ENCODE measurements around the gene FANCG. TPM values are rescaled to one million over a fixed set of nuclear protein-coding genes. Genes with fewer than 3 reads are reported as not detected.

Gene FANCG
- total RNA-seq, 1 experiment from 2014 or later: 20.2 TPM

GRCh38 chr9:35115680-35116538 lies 36.2 kb upstream of the FANCG start, which contains the start of gene ATOSB:
Gene ATOSB, minus strand, starts transcription at chr9:35115862. Its CDS starts 7,588 bp downstream, at chr9:35108274.
- peak; percentile 97 for DNase-seq (ENCODE audit: unreplicated experiment)
- ChIA-PET POLR2A (interaction anchor here (0.6 to 8.9 kb wide), 23 partner anchors 13 to 616 kb away, joined by 3 to 97 read pairs (median 4); partner anchors contain the start of genes CCDC107, CREB3, FANCG and PIGO), CTCF (interaction anchor here (0.5 to 4.7 kb wide), 13 partner anchors 21 to 481 kb away, joined by 3 to 36 read pairs (median 4); no protein-coding TSS in a partner anchor)
- H3K27me3 Mint-ChIP-seq (ENCODE audit: insufficient read depth, unreplicated experiment): no peaks in the 10 kb centered on the region
- intact Hi-C loops (cut with micrococcal nuclease): loop anchor here (1.0 to 10.0 kb wide), 6 partner anchors 47 to 489 kb away; partner anchors contain the start of genes TESK1 and UNC13B
- peak within 1 kb of the TSS; percentile 88 for H3K4me3 Mint-ChIP-seq (ENCODE audit: unreplicated experiment)
- H3K27ac Mint-ChIP-seq (ENCODE audit: low read depth, unreplicated experiment): peak within 1 kb of the TSS; percentile 78
- BruUV-seq (replicated peaks): no TSS peak
- no peaks in the 10 kb centered on the region for H3K9me3 Mint-ChIP-seq (ENCODE audit: unreplicated experiment)
- TF ChIP-seq CTCF (IDR thresholded peaks at IDR 0.05; ENCODE audit: unreplicated experiment): no peak
- peaks cover 39% of the 10 kb centered on the region for H3K4me1 Mint-ChIP-seq (ENCODE audit: insufficient read depth, unreplicated experiment)
- peaks cover 5% of the 10 kb centered on the region for H3K36me3 Mint-ChIP-seq (ENCODE audit: insufficient read depth, unreplicated experiment)

- no peaks in the 10 kb centered on the region for H3K27me3 Mint-ChIP-seq (ENCODE audit: insufficient read depth, unreplicated experiment)
- TF ChIP-seq CTCF (IDR thresholded peaks at IDR 0.05; ENCODE audit: unreplicated experiment): no peak
- CTCF ChIA-PET: interaction anchor here (0.7 to 4.7 kb wide), 9 partner anchors 20 to 497 kb away, joined by 3 to 36 read pairs (median 6); no protein-coding TSS in a partner anchor
- POLR2A ChIA-PET: interaction anchor here (0.7 to 8.9 kb wide), 29 partner anchors 13 to 617 kb away, joined by 3 to 97 read pairs (median 4); partner anchors contain the start of genes CCDC107, CREB3, FANCG and PIGO
- peak overlapping the region; percentile 88 for H3K4me3 Mint-ChIP-seq (ENCODE audit: unreplicated experiment)
- intact Hi-C loops (cut with micrococcal nuclease): loop anchor here (5.0 to 10.0 kb wide), 2 partner anchors 490 to 617 kb away; partner anchors contain the start of genes CREB3, TESK1 and TLN1
- peak; percentile 68 for DNase-seq (ENCODE audit: unreplicated experiment)
- TSS peak; percentile 40 for BruUV-seq (replicated peaks)
- H3K9me3 Mint-ChIP-seq (ENCODE audit: unreplicated experiment): no peaks in the 10 kb centered on the region
- H3K4me1 Mint-ChIP-seq (ENCODE audit: insufficient read depth, unreplicated experiment): peaks cover 48% of the 10 kb centered on the region
- peak overlapping the region; percentile 78 for H3K27ac Mint-ChIP-seq (ENCODE audit: low read depth, unreplicated experiment)
- H3K36me3 Mint-ChIP-seq (ENCODE audit: insufficient read depth, unreplicated experiment): peaks cover 5% of the 10 kb centered on the region
Observed at GRCh38 chr9:35114840-35115628, 35.3 kb upstream of the FANCG start.

- POLR2A ChIA-PET: interaction anchor here (0.6 to 8.9 kb wide), 23 partner anchors 12 to 784 kb away, joined by 3 to 97 read pairs (median 4); partner anchors contain the start of genes CCDC107, FANCG, PIGO and RMRP
- intact Hi-C loops (cut with micrococcal nuclease): loop anchor here (5.0 to 10.0 kb wide), 2 partner anchors 491 to 618 kb away; partner anchors contain the start of genes CREB3, TESK1 and TLN1
- Mint-ChIP-seq H3K27ac (ENCODE audit: low read depth, unreplicated experiment) (peak overlapping the region; percentile 61), H3K27me3 (ENCODE audit: insufficient read depth, unreplicated experiment) (no peaks in the 10 kb centered on the region), H3K9me3 (ENCODE audit: unreplicated experiment) (no peaks in the 10 kb centered on the region), H3K4me1 (ENCODE audit: insufficient read depth, unreplicated experiment) (peaks cover 55% of the 10 kb centered on the region), H3K36me3 (ENCODE audit: insufficient read depth, unreplicated experiment) (peaks cover 8% of the 10 kb centered on the region), H3K4me3 (ENCODE audit: unreplicated experiment) (peak overlapping the region; percentile 88)
- TSS peak; percentile 86 for BruUV-seq (replicated peaks)
- no peak for TF ChIP-seq CTCF (IDR thresholded peaks at IDR 0.05; ENCODE audit: unreplicated experiment)
- DNase-seq (ENCODE audit: unreplicated experiment): peak; percentile 93
- CTCF ChIA-PET: interaction anchor here (0.6 to 4.7 kb wide), 8 partner anchors 18 to 498 kb away, joined by 3 to 31 read pairs (median 4); partner anchors contain the start of gene PIGO
Observed at GRCh38 chr9:35114113-35114839, 34.5 kb upstream of the FANCG start.

All from MCF 10A (cell line).